Ovary (tissue), 9 donors: ENCODE measurements around the gene IL36A. TPM values are rescaled to one million over a fixed set of nuclear protein-coding genes. Genes with fewer than 3 reads are reported as not detected.

Source experiments
- DNase-seq, 5 donors: peaks; one replicate each; pipeline ENCODE4 v3.0.0-alpha.2; 2019 to 2020
- H3K27ac ChIP-seq, 2 donors: fragments of 200-600 bp; one replicate each; pipeline versions ENCODE4 v1.5.1 to v1.8.0; 2019 to 2022
- H3K27me3 ChIP-seq: fragments of 200-600 bp; one replicate; pipeline ENCODE4 v1.8.0; 2022
- H3K36me3 ChIP-seq: fragments of 200-600 bp; sonication (generic); one replicate; pipeline ENCODE4 v1.5.1; 2019
- H3K4me1 ChIP-seq: one replicate; pipeline ENCODE4 v1.8.1; 2013; ENCODE audit warnings: mild to moderate bottlenecking, moderate library complexity; ENCODE audit not compliant: insufficient read depth
- H3K4me3 ChIP-seq: fragments of 200-600 bp; sonication (generic); one replicate; pipeline ENCODE4 v1.5.1; 2017
- H3K9me3 ChIP-seq, 2 donors: fragments of 200-600 bp in 1 of 2; sonication (generic) in 1 of 2; one replicate each; pipeline versions ENCODE4 v1.5.1 to v1.8.1; 2013 to 2019; ENCODE audit warnings: mild to moderate bottlenecking in 1 of 2, moderate library complexity in 1 of 2
- CTCF ChIP-seq, 3 donors: fragments of 450-650 bp in 2 of 3; fragments of 200-600 bp in 1 of 3; IDR thresholded peaks; one replicate each; pipeline versions ENCODE4 v1.5.1 to v1.8.0; 2016 to 2022; ENCODE audit warnings: antibody characterized with exemption in 3 of 3, mild to moderate bottlenecking in 1 of 3
- EP300 ChIP-seq: sonication (generic); formaldehyde crosslinking; IDR thresholded peaks from one replicate; pipeline ENCODE4 v1.6.1; 2017; ENCODE audit warnings: antibody characterized with exemption
- POLR2A ChIP-seq: fragments of 450-650 bp; IDR thresholded peaks from one replicate; pipeline ENCODE4 v1.6.1; 2017; ENCODE audit warnings: antibody characterized with exemption, mild to moderate bottlenecking, moderate library complexity
- WGBS, 3 donors: extraction: QIAGEN DNeasy Blood & Tissue Kit in 1 of 3; methylation state at CpG; one replicate each; pipeline versions ENCODE4 v1.1.5 to v1.1.7; 2013 to 2017; 5-methylcytosine and 5-hydroxymethylcytosine counted together
- intact Hi-C, 4 donors: fragments of 100-400 bp; cut with DNase I; formaldehyde crosslinking; loops; one replicate each; pipeline versions ENCODE4 v1.11.0 to v1.15.1; 2022 to 2023
- polyA plus RNA-seq, 2 donors: library from polyadenylated mRNA; stranded (reverse); fragments of 200-250 nt in 1 of 2; fragments of 350-450 nt in 1 of 2; fragmentation: Illumina TruSeq in 1 of 2; extraction: RNeasy Lipid Tissue Mini Kit (QIAGEN cat#74804) in 1 of 2; gene quantifications; one replicate each; pipeline ENCODE4 v1.2.3, GENCODE V29; 2013 to 2014
- total RNA-seq, 7 donors: library from RNA; depleted of rRNA in 2 of 7; stranded (reverse); fragments of >200 nt in 2 of 7; fragmentation: NEBNext Ultra II Directional in 3 of 7; extraction: Animal tissue kit (Norgen Biotek cat#: 25700) in 3 of 7; gene quantifications; one replicate each; pipeline versions ENCODE4 v1.1.0 to v1.2.4, GENCODE V29; 2016 to 2023
- donor health status: DM: no; HTN: no; CAD: no; lungs with moderate emphysema.
- donor health status: DM: no; HTN: no; CAD: no.
- donor health status: Bipolar disorder and iron deficiency.
- donor health status: DM: yes; HTN: yes; CAD: no.
- donor health status: DM: no; HTN: no; CAD: no.
- donor health status: DM: yes; HTN: yes; CAD: no.

The IL36A gene
- total and polyA plus RNA-seq, 9 donors: not detected

GRCh38 chr2:112960230-112960825 lies 44.9 kb upstream of the IL36A start:
- intact Hi-C loops: no loop called here
- Histone ChIP-seq H3K27me3 (no peaks in the 10 kb centered on the region), H3K27ac (no peak overlapping the region), H3K4me1 (no peaks in the 10 kb centered on the region), H3K4me3 (no peak overlapping the region), H3K36me3 (no peaks in the 10 kb centered on the region), H3K9me3 (no peaks in the 10 kb centered on the region)
- TF ChIP-seq POLR2A (no peak), CTCF (IDR thresholded peaks at IDR 0.05) (no peak)
- no peak for DNase-seq
- 36 to 64% (median 40%) methylated on average over 2 of the region's 2 CpGs for WGBS, 3 donors

GRCh38 chr2:112962308-112963175 lies 42.7 kb upstream of the IL36A start:
- Histone ChIP-seq H3K4me1 (no peaks in the 10 kb centered on the region), H3K27me3 (no peaks in the 10 kb centered on the region), H3K27ac (no peak overlapping the region), H3K9me3 (no peaks in the 10 kb centered on the region), H3K36me3 (no peaks in the 10 kb centered on the region), H3K4me3 (no peak overlapping the region)
- DNase-seq: no peak
- TF ChIP-seq CTCF (IDR thresholded peaks at IDR 0.05) (no peak), EP300 (no peak), POLR2A (no peak)
- 59 to 78% (median 66%) methylated on average over 3 of the region's 3 CpGs for WGBS, 3 donors
- intact Hi-C loops: no loop called here

- H3K36me3 ChIP-seq: no peaks in the 10 kb centered on the region
- no peaks in the 10 kb centered on the region for H3K4me1 ChIP-seq
- H3K27me3 ChIP-seq: no peaks in the 10 kb centered on the region
- no peak for DNase-seq
- H3K27ac ChIP-seq: no peak overlapping the region
- no peak overlapping the region for H3K4me3 ChIP-seq
- TF ChIP-seq POLR2A (no peak), EP300 (no peak), CTCF (IDR thresholded peaks at IDR 0.05) (no peak)
- no peaks in the 10 kb centered on the region for H3K9me3 ChIP-seq
- WGBS, 3 donors: 60 to 70% (median 66%) methylated on average over 2 of the region's 2 CpGs
- intact Hi-C loops: no loop called here
These were observed 38.2 kb upstream of the IL36A start for GRCh38 chr2:112967023-112967422.

GRCh38 chr2:112972423-112973086 lies 32.7 kb upstream of the IL36A start:
- no peaks in the 10 kb centered on the region for H3K27me3 ChIP-seq
- no peak for DNase-seq
- no peaks in the 10 kb centered on the region for H3K4me1 ChIP-seq
- no peak overlapping the region for H3K4me3 ChIP-seq
- no peaks in the 10 kb centered on the region for H3K9me3 ChIP-seq
- H3K36me3 ChIP-seq: no peaks in the 10 kb centered on the region
- TF ChIP-seq POLR2A: no peak
- TF ChIP-seq EP300: no peak
- no peak for TF ChIP-seq CTCF (IDR thresholded peaks at IDR 0.05)
- H3K27ac ChIP-seq: no peak overlapping the region
- 89 to 91% (median 90%) methylated on average over 5 of the region's 5 CpGs for WGBS, 3 donors
- intact Hi-C loops: no loop called here
